Mesendoderm (in vitro differentiated cells): ENCODE data around the gene ZFYVE9.

Source experiments
- DNase-seq: peaks from one replicate; pipeline ENCODE4 v3.0.0; 2013
- H2AK5ac ChIP-seq: 2 replicates; pipeline ENCODE4 v1.6.1; 2013; ENCODE audit warnings: low read length, inconsistent platforms
- H2BK120ac ChIP-seq: 2 replicates; pipeline ENCODE4 v1.6.1; 2013; ENCODE audit warnings: low read depth, mild to moderate bottlenecking, low read length, moderate library complexity, mixed read lengths
- H2BK15ac ChIP-seq: replicated peaks from 2 replicates; pipeline ENCODE4 v1.6.1; 2013; ENCODE audit warnings: low read depth, mild to moderate bottlenecking, moderate library complexity
- H2BK5ac ChIP-seq: 2 replicates; pipeline ENCODE4 v1.6.1; 2013; ENCODE audit warnings: low read length, inconsistent platforms
- H3K18ac ChIP-seq: 2 replicates; pipeline ENCODE4 v1.6.1; 2013; ENCODE audit warnings: mild to moderate bottlenecking, low read length, mixed read lengths
- H3K23ac ChIP-seq: one replicate; pipeline ENCODE4 v1.6.1; 2013; ENCODE audit warnings: low read length
- H3K27ac ChIP-seq: 2 replicates; pipeline ENCODE4 v1.5.1; 2013; ENCODE audit warnings: low read depth, mild to moderate bottlenecking, inconsistent platforms, low read length, moderate library complexity
- H3K27me3 ChIP-seq: 2 replicates; pipeline ENCODE4 v1.6.1; 2013; ENCODE audit warnings: low read length, control low read depth, mild to moderate bottlenecking, inconsistent platforms; ENCODE audit not compliant: insufficient read depth, poor library complexity
- H3K36me3 ChIP-seq: 2 replicates; pipeline ENCODE4 v1.6.1; 2013; ENCODE audit warnings: low read length, inconsistent platforms; ENCODE audit not compliant: control insufficient read depth, insufficient read depth
- H3K4ac ChIP-seq: one replicate; pipeline ENCODE4 v1.6.1; 2013; ENCODE audit warnings: low read depth, mild to moderate bottlenecking, low read length, moderate library complexity
- H3K4me1 ChIP-seq: 2 replicates; pipeline ENCODE4 v1.6.1; 2013; ENCODE audit warnings: low read depth, low read length, inconsistent platforms; ENCODE audit not compliant: control insufficient read depth
- H3K4me2 ChIP-seq: 2 replicates; pipeline ENCODE4 v1.6.1; 2013; ENCODE audit warnings: low read length
- H3K4me3 ChIP-seq: 2 replicates; pipeline ENCODE4 v1.5.1; 2013; ENCODE audit warnings: mild to moderate bottlenecking, low read length
- H3K56ac ChIP-seq: one replicate; pipeline ENCODE4 v1.6.1; 2013; ENCODE audit warnings: low read length
- H3K79me1 ChIP-seq: 2 replicates; pipeline ENCODE4 v1.6.1; 2013; ENCODE audit warnings: low read length, inconsistent platforms
- H3K79me2 ChIP-seq: 2 replicates; pipeline ENCODE4 v1.6.1; 2013; ENCODE audit warnings: mild to moderate bottlenecking, low read length; ENCODE audit not compliant: control insufficient read depth, insufficient read depth
- H3K9ac ChIP-seq: 2 replicates; pipeline ENCODE4 v1.6.1; 2013; ENCODE audit warnings: low read length, inconsistent platforms
- H4K5ac ChIP-seq: one replicate; pipeline ENCODE4 v1.6.1; 2013; ENCODE audit warnings: low read length
- H4K8ac ChIP-seq: one replicate; pipeline ENCODE4 v1.6.1; 2013; ENCODE audit warnings: low read depth, mild to moderate bottlenecking, control low read depth, low read length, moderate library complexity
- WGBS: extraction: QIAGEN DNeasy Blood & Tissue Kit; methylation state at CpG from one replicate; pipeline ENCODE4 v1.1.7; 2013; ENCODE audit warnings: low lambda C conversion rate, missing lambda C conversion rate; ENCODE audit not compliant: insufficient coverage; ENCODE audit errors: extremely low coverage; 5-methylcytosine and 5-hydroxymethylcytosine counted together

The ZFYVE9 gene

DNA sequence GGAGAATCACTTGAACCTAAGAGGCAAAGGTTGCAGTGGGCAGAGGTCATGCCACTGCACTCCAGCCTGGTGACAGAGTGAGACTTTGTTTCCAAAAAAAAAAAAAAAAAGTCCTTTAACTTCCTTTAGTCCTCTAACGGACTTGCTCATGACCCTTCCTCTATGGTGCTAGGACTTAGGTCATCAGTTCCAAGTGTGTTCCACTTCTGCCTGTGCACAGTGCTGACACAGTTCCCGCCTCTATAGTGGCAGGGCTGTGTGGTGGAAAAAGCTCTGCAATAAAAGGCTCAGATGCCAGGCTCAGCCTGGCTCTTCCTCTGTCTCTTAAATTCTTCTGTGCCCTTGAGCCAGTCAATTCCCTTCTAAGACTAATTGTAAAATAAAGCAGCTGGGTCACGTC lies 202.1 kb downstream of the ZFYVE9 start:
- Histone ChIP-seq H2BK5ac (no peak overlapping the region), H3K79me1 (no peaks in the 10 kb centered on the region), H3K18ac (no peak overlapping the region), H2AK5ac (no peak overlapping the region), H3K4me2 (no peak overlapping the region), H4K5ac (no peak overlapping the region), H3K9ac (no peak overlapping the region), H4K8ac (no peak overlapping the region), H3K4me1 (no peaks in the 10 kb centered on the region), H3K23ac (no peak overlapping the region), H3K56ac (no peak overlapping the region), H3K4me3 (no peak overlapping the region), H3K27me3 (no peaks in the 10 kb centered on the region), H3K4ac (no peak overlapping the region), H3K79me2 (no peaks in the 10 kb centered on the region), H2BK15ac (no peak overlapping the region), H3K27ac (no peak overlapping the region), H2BK120ac (no peak overlapping the region), H3K36me3 (no peaks in the 10 kb centered on the region)
- DNase-seq: no peak
- WGBS: no CpG with 5 or more reads among the region's 3 CpGs

DNA sequence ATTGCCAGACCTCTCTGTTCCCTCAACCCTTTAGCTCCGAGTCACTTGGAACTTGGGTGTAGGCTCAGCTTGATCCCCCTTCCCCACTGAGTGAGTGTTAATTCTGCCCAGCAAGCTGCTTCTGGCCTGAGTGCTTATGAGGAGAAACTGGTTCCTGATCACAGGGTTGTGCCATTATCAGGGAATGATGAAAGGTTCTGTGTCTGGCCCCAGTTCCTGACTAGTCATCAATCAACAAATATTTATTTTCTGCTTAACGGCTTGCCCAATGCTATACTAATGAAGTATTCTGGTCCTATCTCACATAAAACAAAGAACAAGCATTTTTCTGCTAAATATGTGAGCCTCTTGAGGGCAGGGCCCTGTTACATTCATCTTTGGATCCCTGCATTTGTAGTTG lies 203.4 kb downstream of the ZFYVE9 start:
- Histone ChIP-seq H4K5ac (no peak overlapping the region), H3K4me2 (no peak overlapping the region), H2BK120ac (no peak overlapping the region), H3K4me3 (no peak overlapping the region), H3K9ac (no peak overlapping the region), H3K27me3 (no peaks in the 10 kb centered on the region), H3K18ac (no peak overlapping the region), H3K79me2 (no peaks in the 10 kb centered on the region), H3K23ac (no peak overlapping the region), H3K4ac (no peak overlapping the region), H2AK5ac (no peak overlapping the region), H2BK5ac (no peak overlapping the region), H3K56ac (no peak overlapping the region), H2BK15ac (no peak overlapping the region), H3K27ac (no peak overlapping the region), H3K4me1 (no peaks in the 10 kb centered on the region), H3K79me1 (no peaks in the 10 kb centered on the region), H4K8ac (no peak overlapping the region), H3K36me3 (no peaks in the 10 kb centered on the region)
- WGBS: no CpG with 5 or more reads among the region's 2 CpGs
- no peak for DNase-seq

DNA sequence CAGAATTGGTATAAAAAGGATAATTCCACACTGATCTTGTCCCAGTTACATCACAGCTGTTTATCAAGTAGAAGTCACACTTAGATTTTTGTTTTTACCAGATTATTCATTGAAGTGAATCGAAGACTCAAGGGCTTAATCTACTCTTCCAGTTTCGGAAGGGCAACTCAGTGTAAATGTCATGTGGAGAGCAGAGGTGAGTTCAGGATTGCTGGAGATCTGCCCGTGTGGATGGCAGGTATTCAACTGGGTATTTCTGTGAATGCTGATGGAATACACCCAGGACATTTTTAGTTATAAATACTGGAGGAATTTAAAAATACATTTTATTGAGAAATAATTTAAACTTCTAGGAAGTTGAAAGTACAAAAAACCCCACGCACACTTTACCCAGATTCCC lies 204.8 kb downstream of the ZFYVE9 start:
- Histone ChIP-seq H3K4me3 (no peak overlapping the region), H3K36me3 (no peaks in the 10 kb centered on the region), H2BK5ac (no peak overlapping the region), H4K8ac (no peak overlapping the region), H3K9ac (no peak overlapping the region), H3K23ac (no peak overlapping the region), H3K4me1 (peaks cover 2% of the 10 kb centered on the region), H3K27me3 (no peaks in the 10 kb centered on the region), H3K4me2 (no peak overlapping the region), H3K4ac (no peak overlapping the region), H2AK5ac (no peak overlapping the region), H3K56ac (no peak overlapping the region), H3K79me2 (no peaks in the 10 kb centered on the region), H2BK120ac (no peak overlapping the region), H4K5ac (no peak overlapping the region), H3K18ac (no peak overlapping the region), H3K27ac (no peak overlapping the region), H2BK15ac (no peak overlapping the region), H3K79me1 (no peaks in the 10 kb centered on the region)
- no peak for DNase-seq
- WGBS: no CpG with 5 or more reads among the region's 4 CpGs

DNA sequence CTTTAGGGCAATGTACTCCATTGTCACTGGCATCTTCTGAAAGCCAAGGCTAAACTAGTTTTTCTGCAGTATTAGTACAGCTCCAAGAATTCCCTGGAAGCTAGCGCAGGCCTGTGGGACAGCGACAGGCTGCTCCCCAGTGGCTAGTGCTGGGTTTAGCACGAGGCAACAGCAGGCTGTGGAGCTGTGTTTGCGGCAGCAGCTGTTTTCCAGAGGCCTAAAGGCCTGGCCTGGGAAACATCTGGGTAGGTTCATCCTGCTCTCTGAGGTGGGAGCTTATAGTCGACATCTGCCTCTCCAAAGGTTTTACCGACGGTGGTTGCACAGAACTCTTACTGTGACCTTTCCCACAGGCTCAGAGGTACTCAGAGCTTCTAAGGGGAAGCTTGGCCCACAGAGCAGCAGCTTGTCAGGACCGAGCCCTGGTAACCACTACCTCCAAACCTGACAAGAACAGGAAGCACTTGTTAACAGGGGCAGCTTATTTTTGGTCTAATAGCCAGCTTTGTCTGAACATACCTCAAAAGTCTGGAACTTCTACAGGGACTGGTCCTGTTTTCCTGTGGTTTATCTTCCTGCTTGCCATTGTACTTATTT lies 206.9 kb downstream of the ZFYVE9 start:
- Histone ChIP-seq H3K4me3 (no peak overlapping the region), H2AK5ac (no peak overlapping the region), H3K79me2 (no peaks in the 10 kb centered on the region), H3K4ac (no peak overlapping the region), H3K23ac (no peak overlapping the region), H4K5ac (no peak overlapping the region), H3K4me2 (no peak overlapping the region), H2BK15ac (no peak overlapping the region), H3K9ac (no peak overlapping the region), H2BK120ac (no peak overlapping the region), H3K27ac (no peak overlapping the region), H3K79me1 (no peaks in the 10 kb centered on the region), H3K56ac (no peak overlapping the region), H3K27me3 (no peaks in the 10 kb centered on the region), H3K4me1 (peaks cover 2% of the 10 kb centered on the region), H3K36me3 (peaks cover 3% of the 10 kb centered on the region), H2BK5ac (no peak overlapping the region), H4K8ac (no peak overlapping the region), H3K18ac (no peak overlapping the region)
- DNase-seq: peak; percentile 75
- WGBS: no CpG with 5 or more reads among the region's 8 CpGs

DNA sequence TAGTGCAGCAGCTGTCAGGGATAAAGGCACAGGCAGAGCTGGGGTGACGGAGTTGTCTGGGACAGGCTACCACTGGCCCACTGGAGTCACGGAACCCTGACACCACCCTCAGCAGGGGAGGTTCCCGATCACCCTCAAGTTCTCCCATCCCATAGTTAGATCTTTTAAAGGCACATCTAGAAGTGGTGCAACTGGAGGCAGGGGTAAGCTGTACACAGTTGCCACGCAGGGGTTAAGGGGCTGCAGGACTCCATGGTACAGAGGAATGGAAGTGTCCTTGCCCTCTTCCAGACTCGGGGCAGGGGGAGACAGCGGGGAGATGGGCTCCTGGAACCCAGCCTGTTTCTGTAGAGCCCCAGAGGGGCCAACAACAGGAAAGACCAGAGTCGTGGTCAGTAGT lies 210.8 kb downstream of the ZFYVE9 start:
- no peak overlapping the region for H2BK15ac ChIP-seq
- H4K8ac ChIP-seq: no peak overlapping the region
- no peaks in the 10 kb centered on the region for H3K79me2 ChIP-seq
- H3K27ac ChIP-seq: no peak overlapping the region
- peaks cover 16% of the 10 kb centered on the region for H3K36me3 ChIP-seq
- H3K18ac ChIP-seq: no peak overlapping the region
- H3K23ac ChIP-seq: no peak overlapping the region
- H3K4ac ChIP-seq: no peak overlapping the region
- H3K4me2 ChIP-seq: no peak overlapping the region
- H3K9ac ChIP-seq: no peak overlapping the region
- H3K79me1 ChIP-seq: no peaks in the 10 kb centered on the region
- no peak for DNase-seq
- no peak overlapping the region for H2BK120ac ChIP-seq
- H4K5ac ChIP-seq: no peak overlapping the region
- H2BK5ac ChIP-seq: no peak overlapping the region
- peaks cover 2% of the 10 kb centered on the region for H3K4me1 ChIP-seq
- no peaks in the 10 kb centered on the region for H3K27me3 ChIP-seq
- no peak overlapping the region for H3K4me3 ChIP-seq
- H2AK5ac ChIP-seq: no peak overlapping the region
- no CpG with 5 or more reads among the region's 7 CpGs for WGBS
- H3K56ac ChIP-seq: no peak overlapping the region

DNA sequence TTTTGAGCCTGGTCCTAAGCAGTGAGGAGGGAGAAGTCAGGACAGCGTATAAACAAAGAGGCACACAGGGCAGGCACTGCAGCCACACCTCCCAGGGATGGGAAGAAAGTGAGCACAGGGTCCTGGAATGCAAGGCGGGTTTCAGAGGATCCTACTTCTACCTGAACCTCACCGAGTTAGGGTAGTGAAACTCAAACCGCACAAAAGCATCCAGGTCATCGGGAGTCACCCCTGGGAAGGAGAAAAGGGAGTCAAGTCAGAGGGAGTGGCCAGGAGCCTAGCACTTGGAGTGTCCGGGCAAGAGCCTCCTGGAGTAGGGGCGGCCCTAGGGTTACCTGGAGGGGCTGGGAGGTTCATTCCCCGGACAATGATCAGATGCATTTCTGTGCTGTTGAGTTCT lies 213.5 kb downstream of the ZFYVE9 start:
- Histone ChIP-seq H3K56ac (no peak overlapping the region), H3K79me2 (no peaks in the 10 kb centered on the region), H3K23ac (no peak overlapping the region), H3K36me3 (peaks cover 22% of the 10 kb centered on the region), H2BK120ac (no peak overlapping the region), H2BK15ac (no peak overlapping the region), H3K79me1 (no peaks in the 10 kb centered on the region), H3K9ac (no peak overlapping the region), H3K4me3 (no peak overlapping the region), H3K27me3 (no peaks in the 10 kb centered on the region), H3K4me1 (peaks cover 2% of the 10 kb centered on the region), H3K27ac (no peak overlapping the region), H3K4ac (no peak overlapping the region), H4K8ac (no peak overlapping the region), H3K4me2 (no peak overlapping the region), H2AK5ac (no peak overlapping the region), H2BK5ac (no peak overlapping the region), H4K5ac (no peak overlapping the region), H3K18ac (no peak overlapping the region)
- no CpG with 5 or more reads among the region's 8 CpGs for WGBS
- no peak for DNase-seq
